Right atrium auricular region (tissue), 2 donors: Measurements from ENCODE around the gene SIRT1. TPM values are rescaled to one million over a fixed set of nuclear protein-coding genes. Genes with fewer than 3 reads are reported as not detected.

Source experiments
- DNase-seq: peaks from one replicate; pipeline ENCODE4 v3.0.0-alpha.2; 2019; ENCODE audit warnings: low spot score
- H3K27ac ChIP-seq, 2 donors: fragments of 200-600 bp; sonication (generic); 1 replicate in 1 of 2; 2 replicates in 1 of 2; pipeline ENCODE4 v1.5.1; 2016 to 2019
- H3K27me3 ChIP-seq, 2 donors: fragments of 200-600 bp; sonication (generic); one replicate each; pipeline versions ENCODE4 v1.5.1 to v1.6.0; 2017 to 2019
- H3K36me3 ChIP-seq: fragments of 200-600 bp; sonication (generic); one replicate; pipeline ENCODE4 v1.5.1; 2016
- H3K4me1 ChIP-seq, 2 donors: fragments of 200-600 bp; sonication (generic); one replicate each; pipeline versions ENCODE4 v1.5.1 to v1.6.0; 2017 to 2019
- H3K4me3 ChIP-seq, 2 donors: fragments of 200-600 bp; sonication (generic); 1 replicate in 1 of 2; 2 replicates in 1 of 2; pipeline ENCODE4 v1.5.1; 2017 to 2019; ENCODE audit warnings: mild to moderate bottlenecking in 1 of 2, moderate library complexity in 1 of 2
- H3K9me3 ChIP-seq, 2 donors: fragments of 200-600 bp; sonication (generic); one replicate each; pipeline ENCODE4 v1.5.1; 2019
- total RNA-seq, 2 donors: library from RNA; depleted of rRNA; stranded (reverse); fragments of >200 nt; gene quantifications; one replicate each; pipeline ENCODE4 v1.1.0, GENCODE V29; 2016
- TF ChIP-seq, protein P1 (sequence below), 2 donors: fragments of 200-600 bp; sonication (generic); IDR thresholded peaks; one replicate each; pipeline ENCODE4 v1.5.1; 2019; ENCODE audit warnings: antibody characterized with exemption in 2 of 2

The SIRT1 gene
- total RNA-seq, 2 donors from 2014 or later, result 10.4 to 12.1 TPM

DNA sequence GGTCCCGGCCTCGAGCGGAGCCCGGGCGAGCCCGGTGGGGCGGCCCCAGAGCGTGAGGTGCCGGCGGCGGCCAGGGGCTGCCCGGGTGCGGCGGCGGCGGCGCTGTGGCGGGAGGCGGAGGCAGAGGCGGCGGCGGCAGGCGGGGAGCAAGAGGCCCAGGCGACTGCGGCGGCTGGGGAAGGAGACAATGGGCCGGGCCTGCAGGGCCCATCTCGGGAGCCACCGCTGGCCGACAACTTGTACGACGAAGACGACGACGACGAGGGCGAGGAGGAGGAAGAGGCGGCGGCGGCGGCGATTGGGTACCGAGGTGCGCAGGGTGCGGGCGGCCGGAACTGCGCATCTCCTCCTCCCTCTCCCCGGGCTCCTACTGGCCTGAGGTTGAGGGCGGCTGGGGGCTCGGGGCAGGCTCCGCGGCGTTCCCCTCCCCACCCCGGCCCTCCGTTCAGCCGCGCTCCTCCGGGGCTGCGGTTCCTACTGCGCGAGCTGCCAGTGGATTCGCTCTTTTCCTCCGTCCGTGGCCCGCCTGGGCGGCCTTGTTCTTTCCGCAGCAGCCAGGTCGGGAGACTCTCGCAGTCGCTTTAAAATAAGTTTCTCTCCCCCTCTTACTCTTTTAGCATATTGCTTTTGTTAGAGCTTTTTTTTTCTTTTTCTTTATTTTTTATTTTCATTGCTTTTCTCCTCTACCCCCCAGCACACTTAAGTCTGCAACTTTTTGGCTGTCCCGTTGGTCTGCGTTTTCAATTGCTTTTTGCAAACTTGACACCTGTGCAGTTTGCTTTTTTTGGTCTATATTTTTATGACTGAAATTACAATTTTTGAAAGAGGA, 600 bp downstream of the SIRT1 start:
- H3K27me3 ChIP-seq, result no peaks in the 10 kb centered on the region
- peak; percentile 76 for DNase-seq
- H3K36me3 ChIP-seq, result peaks cover 26% of the 10 kb centered on the region
- TF ChIP-seq, protein P1, sequence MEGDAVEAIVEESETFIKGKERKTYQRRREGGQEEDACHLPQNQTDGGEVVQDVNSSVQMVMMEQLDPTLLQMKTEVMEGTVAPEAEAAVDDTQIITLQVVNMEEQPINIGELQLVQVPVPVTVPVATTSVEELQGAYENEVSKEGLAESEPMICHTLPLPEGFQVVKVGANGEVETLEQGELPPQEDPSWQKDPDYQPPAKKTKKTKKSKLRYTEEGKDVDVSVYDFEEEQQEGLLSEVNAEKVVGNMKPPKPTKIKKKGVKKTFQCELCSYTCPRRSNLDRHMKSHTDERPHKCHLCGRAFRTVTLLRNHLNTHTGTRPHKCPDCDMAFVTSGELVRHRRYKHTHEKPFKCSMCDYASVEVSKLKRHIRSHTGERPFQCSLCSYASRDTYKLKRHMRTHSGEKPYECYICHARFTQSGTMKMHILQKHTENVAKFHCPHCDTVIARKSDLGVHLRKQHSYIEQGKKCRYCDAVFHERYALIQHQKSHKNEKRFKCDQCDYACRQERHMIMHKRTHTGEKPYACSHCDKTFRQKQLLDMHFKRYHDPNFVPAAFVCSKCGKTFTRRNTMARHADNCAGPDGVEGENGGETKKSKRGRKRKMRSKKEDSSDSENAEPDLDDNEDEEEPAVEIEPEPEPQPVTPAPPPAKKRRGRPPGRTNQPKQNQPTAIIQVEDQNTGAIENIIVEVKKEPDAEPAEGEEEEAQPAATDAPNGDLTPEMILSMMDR (IDR thresholded peaks at IDR 0.05), result no peak
- no peaks in the 10 kb centered on the region for H3K9me3 ChIP-seq
- H3K4me1 ChIP-seq, result peaks cover 0 to 19% of the 10 kb centered on the region in 2 donors
- peak overlapping the region; percentile 77 to 82 for H3K4me3 ChIP-seq
- H3K27ac ChIP-seq, result peak overlapping the region; percentile 89 to 94

GRCh38 chr10:67893637-67894036, 9.2 kb downstream of the SIRT1 start:
- no peak for DNase-seq
- no peaks in the 10 kb centered on the region for H3K4me1 ChIP-seq
- TF ChIP-seq, protein P1 (IDR thresholded peaks at IDR 0.05), result no peak
- H3K27me3 ChIP-seq, result no peaks in the 10 kb centered on the region
- H3K27ac ChIP-seq, result no peak overlapping the region
- no peaks in the 10 kb centered on the region for H3K9me3 ChIP-seq
- no peak overlapping the region for H3K4me3 ChIP-seq
- peaks cover 55% of the 10 kb centered on the region for H3K36me3 ChIP-seq

DNA sequence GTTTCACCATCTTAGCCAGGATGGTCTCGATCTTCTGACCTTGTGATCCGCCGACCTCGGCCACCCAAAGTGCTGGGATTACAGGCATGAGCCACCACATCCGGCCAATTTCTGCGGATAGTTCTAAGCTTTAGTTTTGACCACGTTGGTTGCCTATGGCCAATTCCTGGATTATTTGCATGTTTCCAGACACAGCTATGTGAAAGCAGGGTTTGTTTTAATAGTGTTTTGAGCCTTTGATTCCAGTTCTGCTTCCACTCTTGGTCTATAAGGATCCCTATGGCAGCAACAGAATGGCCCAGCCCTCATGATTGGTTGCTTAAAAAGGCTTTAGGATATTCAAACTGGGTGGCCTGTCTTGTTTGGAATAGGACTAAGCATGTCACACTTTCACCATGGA, 19.1 kb downstream of the SIRT1 start:
- no peak for DNase-seq
- no peak overlapping the region for H3K4me3 ChIP-seq
- peaks cover 0 to 4% of the 10 kb centered on the region in 2 donors for H3K4me1 ChIP-seq
- TF ChIP-seq, protein P1 (IDR thresholded peaks at IDR 0.05), result no peak
- no peaks in the 10 kb centered on the region for H3K27me3 ChIP-seq
- H3K36me3 ChIP-seq, result peaks cover 44% of the 10 kb centered on the region
- no peaks in the 10 kb centered on the region for H3K9me3 ChIP-seq
- no peak overlapping the region for H3K27ac ChIP-seq

- Histone ChIP-seq H3K4me1 (no peaks in the 10 kb centered on the region), H3K36me3 (peaks cover 71% of the 10 kb centered on the region), H3K27me3 (no peaks in the 10 kb centered on the region), H3K9me3 (no peaks in the 10 kb centered on the region), H3K27ac (no peak overlapping the region), H3K4me3 (no peak overlapping the region)
- TF ChIP-seq, protein P1 (IDR thresholded peaks at IDR 0.05), result no peak
- no peak for DNase-seq
These were observed 28.0 kb downstream of the SIRT1 start for GRCh38 chr10:67912331-67912946.

DNA sequence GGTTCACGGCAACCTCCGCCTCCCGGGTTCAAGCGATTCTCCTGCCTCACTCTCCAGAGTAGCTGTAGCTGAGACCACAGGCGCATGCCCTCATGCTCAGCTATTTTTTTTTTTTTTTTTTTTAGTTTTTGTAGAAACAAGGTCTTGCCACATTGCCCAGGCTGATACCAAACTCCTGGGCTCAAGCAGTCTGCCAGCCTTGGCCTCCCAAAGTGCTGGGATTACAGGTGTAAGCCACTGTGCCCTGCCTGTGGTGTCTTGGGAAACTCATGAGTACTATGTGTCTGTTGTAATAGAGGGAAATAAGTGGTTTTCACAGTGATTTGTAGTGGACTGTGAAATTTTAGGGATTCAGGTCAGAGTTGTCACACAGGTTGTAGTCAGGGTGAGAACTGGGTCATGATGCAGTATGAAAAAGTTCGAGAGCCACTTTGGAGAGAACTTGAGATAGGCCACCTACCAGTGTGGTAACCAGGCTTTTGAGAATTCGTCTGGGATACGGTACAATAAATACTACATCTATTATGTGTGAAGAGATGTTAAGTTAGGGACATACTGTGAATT, 30.4 kb downstream of the SIRT1 start:
- no peak overlapping the region for H3K27ac ChIP-seq
- no peak for DNase-seq
- H3K9me3 ChIP-seq, result no peaks in the 10 kb centered on the region
- no peak overlapping the region for H3K4me3 ChIP-seq
- no peaks in the 10 kb centered on the region for H3K27me3 ChIP-seq
- peaks cover 52% of the 10 kb centered on the region for H3K36me3 ChIP-seq
- TF ChIP-seq, protein P1 (IDR thresholded peaks at IDR 0.05), result no peak
- H3K4me1 ChIP-seq, result no peaks in the 10 kb centered on the region
